Transverse colon (tissue), 4 donors: ENCODE results near the gene MAPK8IP2.

Experiments
- CTCF ChIP-seq, 5 experiments: fragments of 200-600 bp in 3 of 5; fragments of 450-650 bp in 2 of 5; sonication (generic) in 3 of 5; IDR thresholded peaks; 1 replicate in 2 of 5; 2 replicates in 3 of 5; pipeline ENCODE4 v1.5.1; 2016 to 2017; ENCODE audit warnings: antibody characterized with exemption in 5 of 5, inconsistent platforms in 3 of 5, mild to moderate bottlenecking in 2 of 5, moderate library complexity in 1 of 5
- EP300 ChIP-seq: sonication (generic); formaldehyde crosslinking; IDR thresholded peaks from one replicate; pipeline ENCODE4 v1.6.1; 2017; ENCODE audit warnings: antibody characterized with exemption, low read depth
- POLR2A ChIP-seq: fragments of 450-650 bp; IDR thresholded peaks from one replicate; pipeline ENCODE4 v1.6.1; 2016; ENCODE audit warnings: antibody characterized with exemption, mild to moderate bottlenecking, moderate library complexity
- POLR2AphosphoS5 ChIP-seq, 3 donors: sonication (generic); formaldehyde crosslinking; IDR thresholded peaks; one replicate each; pipeline ENCODE4 v1.6.1; 2016; ENCODE audit warnings: antibody characterized with exemption in 3 of 3

GRCh38 chr22:50625131-50625567 is 24.6 kb downstream of the MAPK8IP2 start:
- TF ChIP-seq CTCF (IDR thresholded peaks at IDR 0.05) = no peak
- TF ChIP-seq POLR2A = no peak
- no peak for TF ChIP-seq POLR2AphosphoS5 (IDR thresholded peaks at IDR 0.05)
- TF ChIP-seq EP300 = no peak
